Ascending aorta (tissue), 2 donors: ENCODE data around the gene TGFBR3. TPM values are rescaled to one million over a fixed set of nuclear protein-coding genes. Genes with fewer than 3 reads are reported as not detected.
A peak's percentile ranks its signal among the peaks of the same experiment; 100 is the strongest.

Experiments
- DNase-seq, 2 donors: peaks; one replicate each; pipeline ENCODE4 v3.0.0-alpha.2; 2019; ENCODE audit warnings: low spot score in 2 of 2
- H3K27ac ChIP-seq, 2 donors: fragments of 200-600 bp; sonication (generic); one replicate each; pipeline ENCODE4 v1.5.1; 2016 to 2017; ENCODE audit warnings: mild to moderate bottlenecking in 1 of 2
- H3K27me3 ChIP-seq: fragments of 200-600 bp; sonication (generic); one replicate; pipeline ENCODE4 v1.5.1; 2017
- H3K36me3 ChIP-seq, 2 donors: fragments of 200-600 bp; sonication (generic); one replicate each; pipeline ENCODE4 v1.5.1; 2016
- H3K4me1 ChIP-seq, 2 donors: fragments of 200-600 bp; sonication (generic); one replicate each; pipeline ENCODE4 v1.5.1; 2016 to 2017; ENCODE audit warnings: mild to moderate bottlenecking in 1 of 2
- H3K4me3 ChIP-seq, 2 donors: fragments of 200-600 bp; sonication (generic); one replicate each; pipeline ENCODE4 v1.5.1; 2016 to 2017; ENCODE audit warnings: mild to moderate bottlenecking in 1 of 2
- H3K9me3 ChIP-seq, 2 donors: fragments of 200-600 bp; sonication (generic); one replicate each; pipeline ENCODE4 v1.5.1; 2016
- intact Hi-C: fragments of 100-400 bp; cut with DNase I; formaldehyde crosslinking; loops from one replicate; pipeline ENCODE4 v1.15.1; 2023
- total RNA-seq: library from RNA; depleted of rRNA; stranded (reverse); fragments of >200 nt; gene quantifications from one replicate; pipeline ENCODE4 v1.1.0, GENCODE V29; 2016
- TF ChIP-seq, protein P1 (sequence below), 3 experiments: fragments of 200-600 bp in 2 of 3; fragments of 450-650 bp in 1 of 3; sonication (generic) in 2 of 3; IDR thresholded peaks; one replicate each; pipeline ENCODE4 v1.5.1; 2016 to 2019; ENCODE audit warnings: antibody characterized with exemption in 3 of 3, mild to moderate bottlenecking in 1 of 3, moderate library complexity in 1 of 3

The TGFBR3 gene
- total RNA-seq, 1 donor from 2014 or later, result 127 TPM

DNA sequence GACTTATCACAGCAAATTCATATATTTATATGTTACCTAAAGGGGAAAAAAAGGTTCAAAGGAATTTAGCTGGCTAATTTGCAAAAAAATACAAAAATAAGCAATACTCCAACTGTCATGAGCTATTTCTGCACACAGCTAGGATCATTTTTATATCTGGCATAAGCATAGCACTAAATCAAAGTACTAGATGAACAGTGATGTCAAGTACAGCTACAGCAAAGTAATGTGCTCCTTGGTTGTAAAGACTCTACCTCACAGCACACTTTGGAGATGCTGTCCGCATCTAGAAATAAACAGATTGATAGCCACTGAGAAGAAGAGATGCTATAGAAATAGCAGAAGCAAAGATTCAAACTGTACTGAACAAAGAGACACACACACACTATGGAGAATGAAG is 125.4 kb downstream of the TGFBR3 start:
- Histone ChIP-seq H3K27me3 (no peaks in the 10 kb centered on the region), H3K4me1 (peaks cover 0 to 5% of the 10 kb centered on the region in 2 donors), H3K36me3 (no peaks in the 10 kb centered on the region), H3K9me3 (no peaks in the 10 kb centered on the region), H3K4me3 (no peak overlapping the region), H3K27ac (no peak overlapping the region)
- DNase-seq, result no peak
- intact Hi-C loops, result no loop called here
- TF ChIP-seq, protein P1, sequence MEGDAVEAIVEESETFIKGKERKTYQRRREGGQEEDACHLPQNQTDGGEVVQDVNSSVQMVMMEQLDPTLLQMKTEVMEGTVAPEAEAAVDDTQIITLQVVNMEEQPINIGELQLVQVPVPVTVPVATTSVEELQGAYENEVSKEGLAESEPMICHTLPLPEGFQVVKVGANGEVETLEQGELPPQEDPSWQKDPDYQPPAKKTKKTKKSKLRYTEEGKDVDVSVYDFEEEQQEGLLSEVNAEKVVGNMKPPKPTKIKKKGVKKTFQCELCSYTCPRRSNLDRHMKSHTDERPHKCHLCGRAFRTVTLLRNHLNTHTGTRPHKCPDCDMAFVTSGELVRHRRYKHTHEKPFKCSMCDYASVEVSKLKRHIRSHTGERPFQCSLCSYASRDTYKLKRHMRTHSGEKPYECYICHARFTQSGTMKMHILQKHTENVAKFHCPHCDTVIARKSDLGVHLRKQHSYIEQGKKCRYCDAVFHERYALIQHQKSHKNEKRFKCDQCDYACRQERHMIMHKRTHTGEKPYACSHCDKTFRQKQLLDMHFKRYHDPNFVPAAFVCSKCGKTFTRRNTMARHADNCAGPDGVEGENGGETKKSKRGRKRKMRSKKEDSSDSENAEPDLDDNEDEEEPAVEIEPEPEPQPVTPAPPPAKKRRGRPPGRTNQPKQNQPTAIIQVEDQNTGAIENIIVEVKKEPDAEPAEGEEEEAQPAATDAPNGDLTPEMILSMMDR (IDR thresholded peaks at IDR 0.05), result no peak

DNA sequence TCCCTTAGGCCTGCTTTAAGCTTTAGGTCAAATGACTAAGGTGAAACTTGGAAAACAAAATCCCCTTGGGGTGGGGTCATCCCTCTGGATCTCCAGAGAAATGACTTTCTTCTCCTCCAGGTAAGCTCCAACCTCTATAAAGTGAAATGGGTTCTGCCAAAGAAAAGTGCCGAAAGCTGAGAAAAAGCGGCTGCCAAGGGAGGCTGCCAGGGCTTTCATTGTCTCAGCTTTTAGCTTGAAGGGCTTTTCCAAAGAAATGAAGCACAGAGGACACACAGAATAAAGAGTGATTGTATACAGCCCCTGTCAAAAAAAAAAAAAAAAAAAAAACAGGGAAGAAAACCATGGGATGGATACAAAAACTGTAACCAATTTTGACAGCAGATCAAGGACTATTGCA is 126.9 kb downstream of the TGFBR3 start:
- Histone ChIP-seq H3K9me3 (no peaks in the 10 kb centered on the region), H3K27me3 (no peaks in the 10 kb centered on the region), H3K4me1 (peaks cover 0 to 5% of the 10 kb centered on the region in 2 donors), H3K4me3 (no peak overlapping the region), H3K36me3 (no peaks in the 10 kb centered on the region), H3K27ac (no peak overlapping the region)
- TF ChIP-seq, protein P1 (IDR thresholded peaks at IDR 0.05), result no peak
- no peak for DNase-seq
- intact Hi-C loops, result no loop called here

DNA sequence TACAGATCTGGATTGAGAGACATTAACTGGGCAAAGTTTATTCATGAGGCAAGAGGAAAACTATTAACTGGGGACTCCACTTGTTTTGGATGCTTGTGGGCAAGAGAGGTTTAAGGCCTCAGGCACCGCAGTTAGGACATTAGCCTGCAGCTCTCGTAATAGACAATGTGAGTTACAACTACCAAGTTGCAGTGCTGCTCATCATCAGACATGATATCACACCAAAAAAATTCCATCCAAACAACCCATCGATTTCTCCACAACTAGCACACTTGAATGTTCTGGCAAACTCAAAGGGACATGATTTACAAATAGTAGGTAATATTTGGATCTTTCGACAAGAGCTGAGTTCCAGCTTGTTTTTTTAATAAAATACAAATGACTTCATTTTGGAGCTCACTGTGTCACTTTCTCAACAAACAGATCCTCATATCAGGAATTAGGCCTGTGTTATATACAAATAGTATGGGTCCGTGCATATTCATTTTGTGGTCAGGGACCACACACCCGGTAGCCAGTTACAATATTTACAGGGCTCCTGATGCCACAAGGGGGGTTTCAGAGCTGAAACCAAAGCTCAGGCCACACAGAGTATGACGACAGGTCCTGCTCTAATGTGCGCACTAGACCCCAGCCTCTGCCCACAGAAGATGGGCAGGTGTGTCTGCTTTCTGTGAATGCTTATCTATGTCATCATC is 128.0 kb downstream of the TGFBR3 start:
- Histone ChIP-seq H3K27ac (peak overlapping the region in 1 of 2 donors; percentile 31), H3K4me1 (peaks cover 0 to 5% of the 10 kb centered on the region in 2 donors)

DNA sequence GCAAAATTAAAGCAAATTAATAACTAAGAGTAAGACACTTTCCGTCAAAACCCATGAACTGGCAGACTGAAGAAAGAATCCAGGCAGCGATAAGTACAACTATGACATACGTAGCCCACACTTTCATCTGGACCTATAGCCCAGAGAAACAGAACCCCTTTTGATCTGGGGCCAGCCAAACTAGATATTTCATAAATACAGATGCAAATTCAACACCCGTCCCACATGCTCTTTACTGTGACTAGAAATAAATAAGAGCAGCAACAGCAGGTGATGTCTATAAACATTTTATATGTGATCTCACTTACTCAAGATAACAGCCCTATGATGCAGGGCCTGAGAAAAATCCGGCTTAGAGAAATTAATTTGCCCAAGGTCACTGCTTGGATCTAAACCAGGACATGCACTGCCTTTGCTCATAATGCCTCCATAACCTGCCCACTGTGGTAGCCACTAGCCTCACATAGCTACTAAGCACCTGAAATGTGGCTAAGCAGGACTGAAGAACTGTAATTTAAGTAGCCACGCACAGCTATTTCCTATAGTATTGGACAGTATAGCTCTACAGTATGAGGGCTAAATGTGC is 130.2 kb downstream of the TGFBR3 start:
- no peak overlapping the region for H3K4me3 ChIP-seq
- peaks cover 0 to 20% of the 10 kb centered on the region in 2 donors for H3K4me1 ChIP-seq
- intact Hi-C loops, result no loop called here
- no peak for DNase-seq
- H3K9me3 ChIP-seq, result no peaks in the 10 kb centered on the region
- TF ChIP-seq, protein P1 (IDR thresholded peaks at IDR 0.05), result no peak
- no peaks in the 10 kb centered on the region for H3K36me3 ChIP-seq
- H3K27ac ChIP-seq, result no peak overlapping the region
- no peaks in the 10 kb centered on the region for H3K27me3 ChIP-seq

More for the DNA sequence above, 128.0 kb downstream of the TGFBR3 start:
- TF ChIP-seq, protein P1 (IDR thresholded peaks at IDR 0.05), result no peak
- Histone ChIP-seq H3K4me3 (no peak overlapping the region), H3K36me3 (no peaks in the 10 kb centered on the region), H3K27me3 (no peaks in the 10 kb centered on the region), H3K9me3 (no peaks in the 10 kb centered on the region)
- intact Hi-C loops, result no loop called here
- DNase-seq, result no peak

DNA sequence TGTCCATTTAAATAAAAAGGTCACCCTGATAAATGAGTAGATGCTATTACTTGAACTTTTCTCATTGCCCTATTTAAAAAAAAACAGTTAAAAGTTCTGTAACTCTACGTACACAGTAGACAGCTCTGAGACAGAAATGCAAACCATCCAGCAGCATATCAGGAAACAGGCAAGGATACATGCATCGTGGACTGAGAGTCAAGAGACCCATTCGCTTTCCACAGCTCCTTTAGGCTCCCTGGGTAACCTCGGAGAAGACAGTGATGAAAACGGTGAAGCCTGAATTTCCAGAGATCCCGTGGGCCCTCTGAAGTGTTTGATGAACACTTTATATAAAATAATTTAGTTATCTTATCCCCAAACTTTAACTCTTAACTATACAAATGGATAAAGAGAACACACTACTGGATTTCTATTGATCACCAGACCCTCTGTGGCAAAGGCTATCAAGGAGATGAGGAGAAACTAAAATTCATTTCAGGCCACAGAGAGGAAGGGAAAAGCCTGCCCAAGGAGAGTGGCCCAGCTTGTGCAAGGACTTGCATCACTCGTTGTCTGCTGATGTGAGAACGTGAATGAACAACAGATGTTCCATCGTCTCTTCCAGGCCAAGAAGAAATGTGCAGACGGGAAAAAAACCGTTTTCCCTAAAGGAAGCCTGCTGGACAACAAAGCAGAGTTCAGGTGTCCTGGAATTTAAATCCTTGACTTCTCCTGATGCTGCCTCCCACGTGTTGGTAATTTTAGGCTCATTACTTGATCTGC is 131.0 kb downstream of the TGFBR3 start:
- Histone ChIP-seq H3K36me3 (no peaks in the 10 kb centered on the region), H3K4me1 (peaks cover 0 to 23% of the 10 kb centered on the region in 2 donors), H3K27ac (peak overlapping the region in 1 of 2 donors; percentile 30), H3K9me3 (no peaks in the 10 kb centered on the region), H3K4me3 (no peak overlapping the region), H3K27me3 (no peaks in the 10 kb centered on the region)
- TF ChIP-seq, protein P1 (IDR thresholded peaks at IDR 0.05), result no peak
- no peak for DNase-seq
- intact Hi-C loops, result no loop called here
